MM.1S (cell line): ENCODE measurements around the gene TREML4.

Source experiments
- DNase-seq: peaks from one replicate; pipeline ENCODE4 v3.0.0-alpha.2; 2015
- H2AFZ ChIP-seq: fragments of 300-600 bp; sonication (generic); 2 replicates; pipeline ENCODE4 v1.6.0; 2016; ENCODE audit warnings: antibody characterized with exemption, low read length
- H3F3A ChIP-seq: fragments of 300-600 bp; sonication (generic); 2 replicates; pipeline ENCODE4 v1.6.1; 2016; ENCODE audit warnings: mild to moderate bottlenecking, antibody characterized with exemption, low read length, moderate library complexity, mixed read lengths; ENCODE audit not compliant: insufficient read depth
- H3K27ac ChIP-seq: fragments of 300-600 bp; sonication (generic); 2 replicates; pipeline ENCODE4 v1.5.1; 2016; ENCODE audit warnings: mild to moderate bottlenecking, low read length
- H3K27me3 ChIP-seq: fragments of 300-600 bp; sonication (generic); replicated peaks from 2 replicates; pipeline ENCODE4 v1.6.0; 2016; ENCODE audit warnings: low read length; ENCODE audit not compliant: insufficient read depth
- H3K36me3 ChIP-seq: fragments of 300-600 bp; sonication (generic); replicated peaks from 2 replicates; pipeline ENCODE4 v1.6.1; 2016; ENCODE audit warnings: mild to moderate bottlenecking, low read length, mixed read lengths; ENCODE audit not compliant: insufficient read depth
- H3K4me1 ChIP-seq: fragments of 300-600 bp; sonication (generic); 2 replicates; pipeline ENCODE4 v1.6.1; 2016; ENCODE audit warnings: low read length, mixed read lengths
- H3K4me2 ChIP-seq: fragments of 300-600 bp; sonication (generic); 2 replicates; pipeline ENCODE4 v1.6.0; 2016; ENCODE audit warnings: low read depth, low read length
- H3K4me3 ChIP-seq: fragments of 300-600 bp; sonication (generic); 2 replicates; pipeline ENCODE4 v1.5.1; 2016; ENCODE audit warnings: low read length, mixed read lengths
- H3K79me2 ChIP-seq: fragments of 300-600 bp; sonication (generic); 2 replicates; pipeline ENCODE4 v1.6.1; 2016; ENCODE audit warnings: mixed run types, low read length, mixed read lengths
- H3K9ac ChIP-seq: fragments of 300-600 bp; sonication (generic); 2 replicates; pipeline ENCODE4 v1.6.1; 2016; ENCODE audit warnings: low read length, mixed read lengths
- H3K9me2 ChIP-seq: fragments of 300-600 bp; sonication (generic); replicated peaks from 2 replicates; pipeline ENCODE4 v1.6.1; 2016; ENCODE audit warnings: mild to moderate bottlenecking, low read length, mixed read lengths; ENCODE audit not compliant: insufficient read depth
- H3K9me3 ChIP-seq: fragments of 300-600 bp; sonication (generic); replicated peaks from 2 replicates; pipeline ENCODE4 v1.6.1; 2016; ENCODE audit warnings: mild to moderate bottlenecking, low read length, mixed read lengths; ENCODE audit not compliant: insufficient read depth
- H4K20me1 ChIP-seq: fragments of 300-600 bp; sonication (generic); 2 replicates; pipeline ENCODE4 v1.6.1; 2016; ENCODE audit warnings: mild to moderate bottlenecking, low read length, moderate library complexity, mixed read lengths; ENCODE audit not compliant: insufficient read depth
- CTCF ChIP-seq: fragments of 300-600 bp; sonication (generic); IDR thresholded peaks from 2 replicates; pipeline ENCODE4 v1.5.1; 2016; ENCODE audit warnings: antibody characterized with exemption, low read length, mixed read lengths
- EZH2 ChIP-seq: fragments of 300-600 bp; sonication (generic); optimal IDR thresholded peaks from 2 replicates; pipeline ENCODE3; 2017; ENCODE audit warnings: low read depth, mild to moderate bottlenecking, antibody characterized with exemption, low read length, mixed read lengths
- EZH2phosphoT487 ChIP-seq: fragments of 300-600 bp; sonication (generic); IDR thresholded peaks from 2 replicates; pipeline ENCODE4 v1.6.1; 2018; ENCODE audit warnings: antibody characterized with exemption, low read length

The TREML4 gene

GRCh38 chr6:41214559-41215238, 13.4 kb upstream of the TREML4 start:
- Histone ChIP-seq H3K4me3 (no peak overlapping the region), H3K36me3 (no peaks in the 10 kb centered on the region), H3K9me2 (no peaks in the 10 kb centered on the region), H3K79me2 (no peaks in the 10 kb centered on the region), H3F3A (no peaks in the 10 kb centered on the region), H3K4me2 (no peak overlapping the region), H3K9ac (no peak overlapping the region), H3K4me1 (no peaks in the 10 kb centered on the region), H4K20me1 (no peaks in the 10 kb centered on the region), H3K27me3 (no peaks in the 10 kb centered on the region), H2AFZ (no peak overlapping the region), H3K9me3 (no peaks in the 10 kb centered on the region), H3K27ac (no peak overlapping the region)
- DNase-seq, result no peak
- TF ChIP-seq EZH2 (no peak), EZH2phosphoT487 (no peak), CTCF (no peak)

GRCh38 chr6:41215777-41216176, 12.4 kb upstream of the TREML4 start:
- H3K4me3 ChIP-seq, result no peak overlapping the region
- no peaks in the 10 kb centered on the region for H4K20me1 ChIP-seq
- H3K27ac ChIP-seq, result no peak overlapping the region
- no peaks in the 10 kb centered on the region for H3K27me3 ChIP-seq
- H3K9me2 ChIP-seq, result no peaks in the 10 kb centered on the region
- DNase-seq, result no peak
- no peaks in the 10 kb centered on the region for H3K79me2 ChIP-seq
- H2AFZ ChIP-seq, result no peak overlapping the region
- H3K36me3 ChIP-seq, result no peaks in the 10 kb centered on the region
- TF ChIP-seq CTCF (no peak), EZH2 (no peak), EZH2phosphoT487 (no peak)
- no peak overlapping the region for H3K4me2 ChIP-seq
- no peaks in the 10 kb centered on the region for H3K9me3 ChIP-seq
- no peaks in the 10 kb centered on the region for H3K4me1 ChIP-seq
- no peaks in the 10 kb centered on the region for H3F3A ChIP-seq
- H3K9ac ChIP-seq, result no peak overlapping the region

GRCh38 chr6:41216616-41217015, 11.5 kb upstream of the TREML4 start:
- Histone ChIP-seq H3K9ac (no peak overlapping the region), H3K4me2 (no peak overlapping the region), H2AFZ (no peak overlapping the region)

More at GRCh38 chr6:41216616-41217015, 11.5 kb upstream of the TREML4 start:
- Histone ChIP-seq H3K4me1 (no peaks in the 10 kb centered on the region), H3K27me3 (no peaks in the 10 kb centered on the region), H3K9me2 (no peaks in the 10 kb centered on the region), H3K4me3 (no peak overlapping the region), H3K79me2 (no peaks in the 10 kb centered on the region), H3F3A (no peaks in the 10 kb centered on the region), H4K20me1 (no peaks in the 10 kb centered on the region), H3K36me3 (no peaks in the 10 kb centered on the region), H3K27ac (no peak overlapping the region), H3K9me3 (no peaks in the 10 kb centered on the region)
- TF ChIP-seq EZH2 (no peak), CTCF (no peak), EZH2phosphoT487 (no peak)
- no peak for DNase-seq
